Hepatocyte (in vitro differentiated cells): ENCODE results near the gene LIPM. TPM values are rescaled to one million over a fixed set of nuclear protein-coding genes. Genes with fewer than 3 reads are reported as not detected.
"Not testable (repeated sequence)": the region's sequence is repeated elsewhere in the genome, so short reads cannot be mapped to it uniquely, and the experiment has no call there.

Experiments
- DNase-seq: peaks from one replicate; pipeline ENCODE4 v3.0.0-alpha.2; 2016; ENCODE audit warnings: low spot score
- H2AFZ ChIP-seq: fragments of 200-600 bp; sonication (generic); 2 replicates; pipeline ENCODE4 v1.6.0; 2016; ENCODE audit warnings: antibody characterized with exemption, mild to moderate bottlenecking
- H3K27ac ChIP-seq: fragments of 200-600 bp; sonication (generic); 2 replicates; pipeline ENCODE4 v1.5.1; 2016; ENCODE audit warnings: mild to moderate bottlenecking
- H3K27me3 ChIP-seq: fragments of 200-600 bp; sonication (generic); 2 replicates; pipeline ENCODE4 v1.6.1; 2016
- H3K36me3 ChIP-seq: fragments of 200-600 bp; sonication (generic); replicated peaks from 2 replicates; pipeline ENCODE4 v1.5.1; 2016; ENCODE audit warnings: low read depth; ENCODE audit not compliant: insufficient read depth
- H3K4me1 ChIP-seq: fragments of 200-600 bp; sonication (generic); 2 replicates; pipeline ENCODE4 v1.5.1; 2016; ENCODE audit warnings: mild to moderate bottlenecking, moderate library complexity; ENCODE audit not compliant: insufficient read depth
- H3K4me2 ChIP-seq: fragments of 200-600 bp; sonication (generic); 2 replicates; pipeline ENCODE4 v1.6.0; 2016
- H3K4me3 ChIP-seq: fragments of 200-600 bp; sonication (generic); 2 replicates; pipeline ENCODE4 v1.5.1; 2016; ENCODE audit warnings: mild to moderate bottlenecking
- H3K79me2 ChIP-seq: fragments of 200-600 bp; sonication (generic); 2 replicates; pipeline ENCODE4 v1.6.0; 2017; ENCODE audit warnings: mild to moderate bottlenecking
- H3K9me2 ChIP-seq: fragments of 200-600 bp; sonication (generic); replicated peaks from 2 replicates; pipeline ENCODE4 v1.6.0; 2017; ENCODE audit warnings: mild to moderate bottlenecking; ENCODE audit not compliant: insufficient read depth
- H3K9me3 ChIP-seq: fragments of 200-600 bp; sonication (generic); 2 replicates; pipeline ENCODE4 v1.5.1; 2016; ENCODE audit warnings: low read depth, mild to moderate bottlenecking
- H4K20me1 ChIP-seq: fragments of 200-600 bp; sonication (generic); 2 replicates; pipeline ENCODE4 v1.6.0; 2016; ENCODE audit warnings: mild to moderate bottlenecking; ENCODE audit not compliant: insufficient read depth, poor library complexity, severe bottlenecking
- EZH2 ChIP-seq: fragments of 200-600 bp; sonication (generic); IDR thresholded peaks from 2 replicates; pipeline ENCODE4 v1.6.1; 2016; ENCODE audit warnings: antibody characterized with exemption, mild to moderate bottlenecking, borderline replicate concordance
- EZH2phosphoT487 ChIP-seq: fragments of 200-600 bp; sonication (generic); IDR thresholded peaks from one replicate; pipeline ENCODE4 v1.6.1; 2018; ENCODE audit warnings: antibody characterized with exemption, mild to moderate bottlenecking, low read depth, moderate library complexity; ENCODE audit not compliant: unreplicated experiment, severe bottlenecking
- WGBS: methylation state at CpG from one replicate; pipeline ENCODE4 v1.1.6; 2016; ENCODE audit warnings: low lambda C conversion rate; ENCODE audit errors: missing lambda C conversion rate; 5-methylcytosine and 5-hydroxymethylcytosine counted together
- polyA plus RNA-seq: library from polyadenylated mRNA; unstranded; fragments of >200 nt; fragmentation: Nextera tagmentation; extraction: Ambion mirVana; gene quantifications from 2 replicates; pipeline ENCODE4 v1.2.1, GENCODE V29; 2016
- total RNA-seq: library from RNA; depleted of rRNA; stranded (reverse); fragments of >200 nt; gene quantifications from 2 replicates; pipeline ENCODE4 v1.2.3, GENCODE V29; 2014
- TF ChIP-seq, protein P1 (sequence below): fragments of 200-600 bp; sonication (generic); IDR thresholded peaks from 2 replicates; pipeline ENCODE4 v1.5.1; 2016; ENCODE audit warnings: antibody characterized with exemption, mild to moderate bottlenecking; ENCODE audit not compliant: poor library complexity

LIPM gene
- total and polyA plus RNA-seq, 2 experiments from 2014 or later: not detected

- no peaks in the 10 kb centered on the region for H4K20me1 ChIP-seq
- no peak overlapping the region for H3K4me3 ChIP-seq
- no peak overlapping the region for H3K4me2 ChIP-seq
- peak; percentile 88 for DNase-seq
- H3K4me1 ChIP-seq: no peaks in the 10 kb centered on the region
- H3K27ac ChIP-seq: no peak overlapping the region
- WGBS: 20% methylated on average over 10 of the region's 10 CpGs
- H2AFZ ChIP-seq: no peak overlapping the region
- H3K36me3 ChIP-seq: no peaks in the 10 kb centered on the region
- H3K9me2 ChIP-seq: no peaks in the 10 kb centered on the region
- no peaks in the 10 kb centered on the region for H3K9me3 ChIP-seq
- no peak for TF ChIP-seq EZH2phosphoT487
- TF ChIP-seq, protein P1, sequence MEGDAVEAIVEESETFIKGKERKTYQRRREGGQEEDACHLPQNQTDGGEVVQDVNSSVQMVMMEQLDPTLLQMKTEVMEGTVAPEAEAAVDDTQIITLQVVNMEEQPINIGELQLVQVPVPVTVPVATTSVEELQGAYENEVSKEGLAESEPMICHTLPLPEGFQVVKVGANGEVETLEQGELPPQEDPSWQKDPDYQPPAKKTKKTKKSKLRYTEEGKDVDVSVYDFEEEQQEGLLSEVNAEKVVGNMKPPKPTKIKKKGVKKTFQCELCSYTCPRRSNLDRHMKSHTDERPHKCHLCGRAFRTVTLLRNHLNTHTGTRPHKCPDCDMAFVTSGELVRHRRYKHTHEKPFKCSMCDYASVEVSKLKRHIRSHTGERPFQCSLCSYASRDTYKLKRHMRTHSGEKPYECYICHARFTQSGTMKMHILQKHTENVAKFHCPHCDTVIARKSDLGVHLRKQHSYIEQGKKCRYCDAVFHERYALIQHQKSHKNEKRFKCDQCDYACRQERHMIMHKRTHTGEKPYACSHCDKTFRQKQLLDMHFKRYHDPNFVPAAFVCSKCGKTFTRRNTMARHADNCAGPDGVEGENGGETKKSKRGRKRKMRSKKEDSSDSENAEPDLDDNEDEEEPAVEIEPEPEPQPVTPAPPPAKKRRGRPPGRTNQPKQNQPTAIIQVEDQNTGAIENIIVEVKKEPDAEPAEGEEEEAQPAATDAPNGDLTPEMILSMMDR: peak; percentile 94
- H3K27me3 ChIP-seq: no peaks in the 10 kb centered on the region
- no peaks in the 10 kb centered on the region for H3K79me2 ChIP-seq
Observed at GRCh38 chr10:88835096-88835909, 32.8 kb downstream of the LIPM start.

DNA sequence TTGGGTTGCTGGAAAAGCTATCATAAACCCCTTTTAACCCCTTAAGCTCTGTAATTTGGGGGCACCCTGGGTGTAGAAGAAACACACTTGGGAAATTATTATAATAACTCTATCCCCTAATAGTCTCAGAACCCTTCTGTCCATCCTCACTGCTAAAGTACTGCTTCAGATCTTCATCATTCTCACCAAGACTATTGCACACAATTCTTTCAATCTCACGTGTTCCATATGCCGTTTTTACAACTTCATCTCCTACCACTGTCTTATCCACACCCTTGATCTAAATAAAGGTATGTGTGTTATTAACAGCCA, 33.3 kb downstream of the LIPM start:
- Histone ChIP-seq H3K9me2 (no peaks in the 10 kb centered on the region), H3K36me3 (no peaks in the 10 kb centered on the region), H3K4me1 (no peaks in the 10 kb centered on the region), H3K9me3 (no peaks in the 10 kb centered on the region), H3K27me3 (no peaks in the 10 kb centered on the region), H3K79me2 (no peaks in the 10 kb centered on the region), H2AFZ (no peak overlapping the region), H3K27ac (no peak overlapping the region), H4K20me1 (no peaks in the 10 kb centered on the region), H3K4me3 (no peak overlapping the region), H3K4me2 (no peak overlapping the region)
- TF ChIP-seq EZH2phosphoT487 (no peak), EZH2 (no peak)
- TF ChIP-seq, protein P1: no peak
- no peak for DNase-seq
- WGBS: 7% methylated on average over 2 of the region's 2 CpGs

DNA sequence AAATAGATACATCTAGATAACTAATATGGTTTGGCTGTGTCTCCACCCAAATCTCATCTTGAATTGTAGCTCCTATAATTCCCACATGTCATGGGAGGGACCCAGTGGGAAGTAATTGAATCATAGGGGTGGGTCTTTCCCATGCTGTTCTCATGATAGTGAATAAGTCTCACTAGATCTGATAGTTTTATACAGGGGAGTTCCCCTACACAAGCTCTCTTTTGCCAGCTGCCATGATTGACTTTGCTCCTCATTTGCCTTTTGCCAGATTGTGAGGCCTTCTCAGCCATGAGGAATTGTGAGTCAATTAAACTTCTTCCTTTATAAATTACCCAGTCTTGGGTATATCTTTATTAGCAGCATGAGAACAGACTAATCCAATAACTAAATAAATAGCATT, 35.1 kb downstream of the LIPM start:
- not testable (repeated sequence) for H3K9me3 ChIP-seq, H4K20me1 ChIP-seq, DNase-seq, H3K27ac ChIP-seq, H3K4me2 ChIP-seq, H3K4me3 ChIP-seq, H3K79me2 ChIP-seq, H2AFZ ChIP-seq, H3K27me3 ChIP-seq, H3K4me1 ChIP-seq, H3K36me3 ChIP-seq, H3K9me2 ChIP-seq

DNA sequence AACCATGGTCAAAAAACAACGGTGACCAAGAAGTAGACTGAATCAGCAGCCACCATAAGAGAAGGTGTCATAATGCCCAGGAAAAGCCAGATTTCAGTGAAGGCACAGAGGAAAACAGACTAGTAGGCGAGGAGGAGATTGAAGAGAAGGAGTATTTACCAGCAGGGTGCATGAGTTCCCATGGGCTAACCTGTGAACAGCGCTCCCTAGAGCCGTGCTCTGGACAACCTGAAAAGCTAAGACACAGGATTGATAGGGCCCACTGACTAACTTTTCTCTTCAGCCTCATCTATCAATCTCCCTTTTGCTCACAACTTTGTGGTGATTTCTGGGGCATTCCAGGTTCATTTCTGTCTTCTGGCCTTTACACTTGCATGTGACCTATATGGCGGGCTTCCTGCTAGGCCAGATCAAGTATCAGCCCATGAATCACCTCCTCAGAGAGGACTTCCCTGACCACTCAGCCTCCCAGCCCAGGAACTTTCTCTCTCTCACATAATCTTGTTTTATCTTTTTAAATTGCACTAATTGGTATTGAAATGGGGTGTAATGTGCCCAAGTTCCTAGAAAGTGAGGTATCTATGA, 36.3 kb downstream of the LIPM start:
- H3K27ac ChIP-seq: no peak overlapping the region
- WGBS: 95% methylated on average over 5 of the region's 5 CpGs
- no peaks in the 10 kb centered on the region for H3K4me1 ChIP-seq

More for the DNA sequence above, 36.3 kb downstream of the LIPM start:
- no peak overlapping the region for H3K4me2 ChIP-seq
- no peaks in the 10 kb centered on the region for H3K9me3 ChIP-seq
- no peak overlapping the region for H2AFZ ChIP-seq
- H3K9me2 ChIP-seq: no peaks in the 10 kb centered on the region
- no peaks in the 10 kb centered on the region for H3K36me3 ChIP-seq
- no peak overlapping the region for H3K4me3 ChIP-seq
- no peaks in the 10 kb centered on the region for H4K20me1 ChIP-seq
- no peak for DNase-seq
- TF ChIP-seq, protein P1: no peak
- H3K27me3 ChIP-seq: no peaks in the 10 kb centered on the region
- H3K79me2 ChIP-seq: no peaks in the 10 kb centered on the region
